RWPE2 (cell line): ENCODE results near the gene HAUS1.
"Not testable (repeated sequence)": the region's sequence is repeated elsewhere in the genome, so short reads cannot be mapped to it uniquely, and the experiment has no call there.

Experiments
- ATAC-seq: fragments of 200-7000 bp; cut with Tn5 transposase; 3 replicates; pipeline ENCODE4 v1.9.1; 2021; ENCODE audit warnings: low read depth
- DNase-seq: peaks from one replicate; pipeline ENCODE4 v3.0.0-alpha.2; 2020; ENCODE audit warnings: low spot score
- H3K27ac ChIP-seq: fragments of 450-650 bp; 2 replicates; pipeline ENCODE4 v1.5.1; 2017; ENCODE audit warnings: mild to moderate bottlenecking; ENCODE audit not compliant: poor library complexity, severe bottlenecking
- H3K27me3 ChIP-seq: fragments of 250-450 bp; sonication (Bioruptor Pico); 2 replicates; pipeline ENCODE4 v1.5.1; 2021; ENCODE audit warnings: mild to moderate bottlenecking, moderate library complexity; ENCODE audit not compliant: insufficient read depth, poor library complexity, severe bottlenecking
- H3K36me3 ChIP-seq: fragments of 250-450 bp; sonication (Bioruptor Pico); 2 replicates; pipeline ENCODE4 v1.5.1; 2020; ENCODE audit warnings: low read depth, mild to moderate bottlenecking, moderate library complexity
- H3K4me1 ChIP-seq: fragments of 250-450 bp; sonication (Bioruptor Pico); 2 replicates; pipeline ENCODE4 v1.5.1; 2021; ENCODE audit warnings: mild to moderate bottlenecking, moderate library complexity; ENCODE audit not compliant: insufficient read depth, poor library complexity, severe bottlenecking
- H3K4me3 ChIP-seq: fragments of 250-450 bp; sonication (Bioruptor Pico); 2 replicates; pipeline ENCODE4 v1.5.1; 2021; ENCODE audit warnings: mild to moderate bottlenecking, moderate library complexity; ENCODE audit not compliant: severe bottlenecking
- H3K9me3 ChIP-seq: fragments of 250-450 bp; sonication (Bioruptor Pico); 2 replicates; pipeline ENCODE4 v1.5.1; 2021; ENCODE audit warnings: mild to moderate bottlenecking, moderate library complexity; ENCODE audit not compliant: severe bottlenecking
- TF ChIP-seq, protein P1 (sequence below): fragments of 450-650 bp; IDR thresholded peaks from one replicate; pipeline ENCODE4 v1.5.1; 2017; ENCODE audit warnings: mild to moderate bottlenecking, moderate library complexity; ENCODE audit not compliant: poor library complexity, severe bottlenecking

The HAUS1 gene

GRCh38 chr18:46155641-46156051 lies 51.5 kb downstream of the HAUS1 start:
- ATAC-seq: peak; percentile 66
- Histone ChIP-seq H3K36me3 (no peaks in the 10 kb centered on the region), H3K27me3 (no peaks in the 10 kb centered on the region), H3K4me1 (peaks cover 44% of the 10 kb centered on the region), H3K9me3 (no peaks in the 10 kb centered on the region), H3K4me3 (no peak overlapping the region), H3K27ac (peak overlapping the region; percentile 97)
- no peak for DNase-seq
- TF ChIP-seq, protein P1, sequence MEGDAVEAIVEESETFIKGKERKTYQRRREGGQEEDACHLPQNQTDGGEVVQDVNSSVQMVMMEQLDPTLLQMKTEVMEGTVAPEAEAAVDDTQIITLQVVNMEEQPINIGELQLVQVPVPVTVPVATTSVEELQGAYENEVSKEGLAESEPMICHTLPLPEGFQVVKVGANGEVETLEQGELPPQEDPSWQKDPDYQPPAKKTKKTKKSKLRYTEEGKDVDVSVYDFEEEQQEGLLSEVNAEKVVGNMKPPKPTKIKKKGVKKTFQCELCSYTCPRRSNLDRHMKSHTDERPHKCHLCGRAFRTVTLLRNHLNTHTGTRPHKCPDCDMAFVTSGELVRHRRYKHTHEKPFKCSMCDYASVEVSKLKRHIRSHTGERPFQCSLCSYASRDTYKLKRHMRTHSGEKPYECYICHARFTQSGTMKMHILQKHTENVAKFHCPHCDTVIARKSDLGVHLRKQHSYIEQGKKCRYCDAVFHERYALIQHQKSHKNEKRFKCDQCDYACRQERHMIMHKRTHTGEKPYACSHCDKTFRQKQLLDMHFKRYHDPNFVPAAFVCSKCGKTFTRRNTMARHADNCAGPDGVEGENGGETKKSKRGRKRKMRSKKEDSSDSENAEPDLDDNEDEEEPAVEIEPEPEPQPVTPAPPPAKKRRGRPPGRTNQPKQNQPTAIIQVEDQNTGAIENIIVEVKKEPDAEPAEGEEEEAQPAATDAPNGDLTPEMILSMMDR: no peak

DNA sequence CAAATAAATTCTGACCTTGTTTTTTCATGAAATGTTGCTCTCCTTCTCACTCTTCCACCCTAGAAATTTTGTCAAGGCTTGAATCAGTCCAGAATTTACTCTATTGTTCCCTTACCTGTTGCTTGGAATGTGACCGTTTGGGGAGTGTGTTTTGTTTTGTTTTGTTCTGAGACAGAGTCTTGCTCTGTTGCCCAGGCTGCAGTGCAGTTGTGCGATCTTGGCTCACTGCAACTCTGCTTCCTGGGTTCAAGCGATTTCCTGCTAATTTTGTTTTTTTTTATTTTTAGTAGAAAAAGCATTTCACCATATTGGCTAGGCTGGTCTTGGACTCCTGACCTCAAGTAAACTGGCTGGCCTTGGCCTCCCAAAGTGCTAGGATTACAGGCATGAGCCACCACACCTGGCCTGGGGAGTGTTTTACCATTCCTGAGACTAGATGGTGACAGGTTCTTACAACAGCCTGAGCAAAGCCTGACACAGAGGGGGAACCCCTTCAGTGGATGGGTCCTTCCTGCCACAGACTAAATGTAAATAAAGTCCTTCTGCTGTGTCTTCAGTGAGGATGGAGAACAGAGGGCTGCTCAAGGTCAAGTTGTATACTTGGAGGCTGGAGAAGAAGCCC lies 52.0 kb downstream of the HAUS1 start:
- peak overlapping the region; percentile 97 for H3K27ac ChIP-seq
- H3K9me3 ChIP-seq: no peaks in the 10 kb centered on the region
- H3K4me3 ChIP-seq: no peak overlapping the region
- no peak for DNase-seq
- TF ChIP-seq, protein P1: no peak
- H3K4me1 ChIP-seq: peaks cover 44% of the 10 kb centered on the region
- no peaks in the 10 kb centered on the region for H3K27me3 ChIP-seq
- H3K36me3 ChIP-seq: no peaks in the 10 kb centered on the region
- ATAC-seq: no peak

- peaks cover 44% of the 10 kb centered on the region for H3K4me1 ChIP-seq
- ATAC-seq (no peak), DNase-seq (no peak)
- TF ChIP-seq, protein P1: no peak
- no peak overlapping the region for H3K4me3 ChIP-seq
- no peaks in the 10 kb centered on the region for H3K27me3 ChIP-seq
- no peaks in the 10 kb centered on the region for H3K36me3 ChIP-seq
- H3K27ac ChIP-seq: peak overlapping the region; percentile 97
- H3K9me3 ChIP-seq: no peaks in the 10 kb centered on the region
These were observed 52.7 kb downstream of the HAUS1 start for GRCh38 chr18:46156843-46157242.

DNA sequence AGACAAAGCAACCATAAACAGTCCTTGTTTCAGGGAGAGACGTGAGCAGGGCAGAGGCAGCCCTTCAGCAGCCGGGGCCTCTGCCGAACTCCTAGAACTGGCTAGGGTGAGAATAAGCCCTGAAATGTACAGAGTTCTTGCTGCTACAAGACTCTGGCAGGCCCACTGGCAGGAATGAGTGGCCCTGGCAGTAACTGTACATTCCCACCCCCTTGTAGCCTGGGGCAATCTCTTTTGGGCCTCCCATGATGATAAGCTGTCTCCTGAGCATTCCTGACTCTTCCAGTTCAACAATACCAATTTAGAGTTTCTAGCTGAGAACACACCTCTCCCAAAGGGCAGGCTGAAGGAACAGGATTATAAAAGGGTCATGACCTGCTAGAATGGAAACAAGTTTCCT lies 54.3 kb downstream of the HAUS1 start:
- no peak overlapping the region for H3K4me3 ChIP-seq
- H3K9me3 ChIP-seq: no peaks in the 10 kb centered on the region
- DNase-seq (no peak), ATAC-seq (peak; percentile 55)
- peaks cover 28% of the 10 kb centered on the region for H3K4me1 ChIP-seq
- TF ChIP-seq, protein P1: no peak
- no peaks in the 10 kb centered on the region for H3K36me3 ChIP-seq
- H3K27ac ChIP-seq: peak overlapping the region; percentile 97
- no peaks in the 10 kb centered on the region for H3K27me3 ChIP-seq

DNA sequence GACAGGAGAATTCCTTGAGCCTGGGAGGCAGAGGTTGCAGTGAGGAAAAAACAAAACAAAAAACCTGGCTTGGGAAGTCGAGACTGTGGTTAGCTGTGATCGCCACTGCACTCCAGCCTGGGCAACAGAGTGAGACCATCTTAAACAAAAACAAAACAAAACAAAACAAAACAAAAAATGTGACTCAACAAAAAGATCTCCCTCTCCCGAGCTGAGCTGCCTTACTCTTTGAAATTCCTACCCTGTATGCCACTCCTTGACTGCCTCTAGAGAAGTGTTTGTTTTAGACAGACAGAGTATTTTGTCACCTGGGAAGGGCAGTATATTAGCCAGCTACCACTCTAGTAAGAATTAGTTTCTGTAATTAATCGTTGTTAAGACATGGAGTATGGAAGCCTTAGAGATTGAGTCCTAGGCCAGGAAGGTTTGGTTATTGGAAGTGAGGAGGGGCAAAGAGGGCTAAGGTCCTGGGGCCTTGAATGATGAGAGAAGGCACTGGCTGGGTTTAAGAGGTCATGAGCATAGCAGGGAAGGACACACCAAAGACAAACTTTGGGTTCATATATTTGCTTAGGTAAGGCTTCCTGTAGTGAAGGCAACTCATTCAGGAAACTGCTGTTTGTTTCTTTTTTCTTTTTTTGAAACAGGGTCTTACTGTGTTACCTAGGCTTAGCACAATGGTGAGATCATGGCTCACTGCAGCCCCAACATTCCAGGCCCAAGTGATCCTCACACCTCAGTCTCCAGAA lies 56.0 kb downstream of the HAUS1 start:
- TF ChIP-seq, protein P1: no peak
- no peak for DNase-seq
- no peaks in the 10 kb centered on the region for H3K27me3 ChIP-seq
- H3K9me3 ChIP-seq: no peaks in the 10 kb centered on the region
- ATAC-seq: no peak
- peak overlapping the region; percentile 1 for H3K27ac ChIP-seq
- H3K4me1 ChIP-seq: peaks cover 24% of the 10 kb centered on the region
- no peaks in the 10 kb centered on the region for H3K36me3 ChIP-seq
- no peak overlapping the region for H3K4me3 ChIP-seq

- H3K27ac ChIP-seq, ATAC-seq: not testable (repeated sequence)
These were observed 56.7 kb downstream of the HAUS1 start for GRCh38 chr18:46160840-46161239.

More at GRCh38 chr18:46160840-46161239, 56.7 kb downstream of the HAUS1 start:
- not testable (repeated sequence) for H3K36me3 ChIP-seq, DNase-seq, H3K4me3 ChIP-seq, H3K9me3 ChIP-seq, H3K27me3 ChIP-seq
- peaks cover 18% of the 10 kb centered on the region for H3K4me1 ChIP-seq
